ENCODE data around the gene NOL4L.
"Not testable (repeated sequence)": the region's sequence is repeated elsewhere in the genome, so short reads cannot be mapped to it uniquely, and the experiment has no call there.

Gene NOL4L

DNA sequence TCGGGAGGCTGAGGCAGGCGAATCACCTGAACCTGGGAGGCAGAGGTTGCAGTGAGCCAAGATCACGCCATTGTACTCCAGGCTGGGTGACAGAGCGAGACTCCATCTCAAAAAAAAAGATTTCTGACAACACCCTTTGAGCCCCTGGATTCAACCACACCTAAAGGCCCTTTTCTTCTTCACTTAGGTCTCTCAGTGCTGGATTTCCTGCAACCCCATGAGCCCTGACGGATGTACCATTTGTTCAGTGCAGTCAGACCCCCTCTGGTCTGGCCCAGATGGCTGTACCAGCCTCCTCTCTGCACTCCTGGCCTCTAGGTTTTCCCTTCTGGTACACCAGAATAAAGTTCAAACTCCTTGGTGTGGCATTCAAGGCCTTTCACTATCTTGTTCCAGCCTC lies 9.1 kb upstream of the NOL4L start:
- no peak for DNase-seq

DNA sequence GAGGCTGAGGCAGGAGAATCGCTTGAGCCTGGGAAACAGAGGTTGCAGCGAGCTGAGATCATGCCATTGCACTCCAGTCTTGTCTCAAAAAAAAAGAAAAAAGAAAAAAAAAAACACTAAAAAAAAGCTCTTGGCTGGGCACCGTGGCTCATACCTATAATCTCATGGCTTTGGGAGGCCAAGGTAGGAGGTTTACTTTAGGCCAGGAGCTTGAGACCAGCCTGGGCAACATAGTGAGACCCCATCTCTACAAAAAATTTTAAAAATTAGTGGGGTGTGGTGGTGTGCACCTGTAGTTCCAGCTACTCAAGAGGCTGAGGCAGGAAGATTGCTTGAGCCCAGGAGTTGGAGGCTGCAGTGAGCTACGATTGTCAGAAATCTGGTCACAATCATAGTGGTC lies 7.5 kb upstream of the NOL4L start:
- not testable (repeated sequence) for DNase-seq

DNA sequence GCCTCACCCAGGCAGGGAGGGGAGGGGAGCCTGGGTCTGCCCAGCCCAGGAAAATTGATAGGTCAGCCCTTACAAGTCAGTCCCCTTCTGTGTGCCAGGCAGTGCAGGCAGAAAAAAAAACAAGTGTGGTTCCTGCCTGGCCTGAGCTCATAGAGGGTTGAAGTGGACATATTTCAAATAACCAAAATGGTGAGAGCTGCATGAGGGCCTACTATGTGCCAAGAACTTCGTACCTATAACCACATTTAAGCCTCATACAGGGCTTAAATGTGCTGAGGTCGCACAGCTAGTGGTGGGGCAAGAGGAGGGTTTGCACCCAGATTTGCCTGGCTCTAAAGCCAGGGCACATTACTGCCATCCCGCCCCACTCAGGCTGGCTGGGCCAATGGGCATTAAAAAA lies 6.9 kb upstream of the NOL4L start:
- DNase-seq = no peak

GRCh38 chr20:32589769-32590168 lies 4.6 kb upstream of the NOL4L start:
- DNase-seq = no peak

GRCh38 chr20:32589256-32589655 lies 4.1 kb upstream of the NOL4L start:
- DNase-seq = no peak

DNA sequence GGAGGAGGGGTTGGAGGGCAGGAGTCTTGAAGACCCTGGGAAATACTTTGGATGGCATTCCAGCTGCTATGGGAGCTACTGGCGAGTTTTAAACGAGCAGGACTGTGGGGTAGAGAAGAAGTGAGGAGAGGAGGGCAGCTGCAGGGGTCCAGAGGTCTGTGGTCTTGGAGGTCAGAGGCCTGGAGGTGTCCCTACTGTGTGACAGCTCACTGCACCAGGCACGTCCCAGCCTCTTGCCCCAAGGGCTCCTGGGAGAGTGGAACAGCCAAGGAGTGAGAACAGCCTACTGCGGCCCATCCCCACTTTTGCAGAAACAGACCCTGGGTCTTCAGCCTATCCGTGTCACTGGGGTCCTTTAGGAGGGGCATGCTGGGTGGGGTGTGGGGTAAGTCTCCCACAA lies 2.9 kb upstream of the NOL4L start:
- no peak for DNase-seq

- no peak for DNase-seq
These were observed 1.2 kb upstream of the NOL4L start for GRCh38 chr20:32586291-32586690.

DNA sequence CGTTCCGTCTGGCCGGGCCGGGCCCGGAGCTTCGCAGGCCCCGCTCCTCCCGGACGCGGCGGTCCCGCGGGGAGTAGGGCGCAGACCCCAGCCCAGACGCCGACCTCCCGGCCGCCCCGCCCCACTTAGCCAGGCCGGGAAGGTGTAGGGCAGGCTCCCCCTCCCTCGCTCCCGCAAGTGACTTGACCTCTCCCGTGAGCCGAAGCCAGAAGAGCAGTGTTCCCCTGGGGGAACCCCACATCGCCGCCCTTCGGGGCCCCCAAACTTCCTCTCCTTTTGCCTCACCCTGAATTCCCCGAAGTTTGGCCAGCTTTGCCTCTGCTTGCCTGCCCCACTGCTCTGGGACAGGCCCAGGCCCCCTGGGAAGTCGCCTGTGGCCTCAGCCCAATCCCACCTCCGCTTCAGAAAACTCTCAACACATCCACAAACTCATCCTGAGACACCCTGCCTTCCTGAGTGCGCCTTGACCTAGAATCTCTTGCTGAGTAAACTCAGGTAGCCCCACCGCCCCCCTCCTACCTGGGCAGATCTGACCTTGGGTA lies 524 bp upstream of the NOL4L start:
- DNase-seq = no peak

DNA sequence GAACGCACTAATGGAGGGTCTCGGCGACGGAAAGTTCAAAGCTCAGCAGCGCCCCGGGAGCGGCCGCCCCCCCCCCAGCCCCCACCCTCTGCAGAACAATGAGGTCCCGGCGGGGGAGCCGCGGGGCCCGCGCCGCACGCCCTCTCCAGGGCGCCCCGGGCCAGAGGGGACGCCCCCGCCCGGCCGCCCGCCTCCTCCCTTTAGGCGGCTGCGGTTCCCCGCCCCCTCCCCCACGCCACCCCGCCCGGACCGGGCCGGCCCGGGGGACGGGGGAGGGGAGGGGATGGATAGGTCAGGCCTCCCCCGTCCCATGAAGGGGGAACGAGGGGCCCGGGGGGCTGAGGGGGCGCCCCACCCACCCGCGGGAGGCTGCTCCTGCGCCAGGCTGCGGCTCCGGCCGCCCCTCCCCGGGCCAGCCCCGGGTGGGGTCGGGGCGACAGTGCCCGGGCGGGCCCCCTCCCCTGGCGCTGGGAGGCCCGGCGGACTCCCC lies 1.5 kb downstream of the NOL4L start:
- DNase-seq = no peak

DNA sequence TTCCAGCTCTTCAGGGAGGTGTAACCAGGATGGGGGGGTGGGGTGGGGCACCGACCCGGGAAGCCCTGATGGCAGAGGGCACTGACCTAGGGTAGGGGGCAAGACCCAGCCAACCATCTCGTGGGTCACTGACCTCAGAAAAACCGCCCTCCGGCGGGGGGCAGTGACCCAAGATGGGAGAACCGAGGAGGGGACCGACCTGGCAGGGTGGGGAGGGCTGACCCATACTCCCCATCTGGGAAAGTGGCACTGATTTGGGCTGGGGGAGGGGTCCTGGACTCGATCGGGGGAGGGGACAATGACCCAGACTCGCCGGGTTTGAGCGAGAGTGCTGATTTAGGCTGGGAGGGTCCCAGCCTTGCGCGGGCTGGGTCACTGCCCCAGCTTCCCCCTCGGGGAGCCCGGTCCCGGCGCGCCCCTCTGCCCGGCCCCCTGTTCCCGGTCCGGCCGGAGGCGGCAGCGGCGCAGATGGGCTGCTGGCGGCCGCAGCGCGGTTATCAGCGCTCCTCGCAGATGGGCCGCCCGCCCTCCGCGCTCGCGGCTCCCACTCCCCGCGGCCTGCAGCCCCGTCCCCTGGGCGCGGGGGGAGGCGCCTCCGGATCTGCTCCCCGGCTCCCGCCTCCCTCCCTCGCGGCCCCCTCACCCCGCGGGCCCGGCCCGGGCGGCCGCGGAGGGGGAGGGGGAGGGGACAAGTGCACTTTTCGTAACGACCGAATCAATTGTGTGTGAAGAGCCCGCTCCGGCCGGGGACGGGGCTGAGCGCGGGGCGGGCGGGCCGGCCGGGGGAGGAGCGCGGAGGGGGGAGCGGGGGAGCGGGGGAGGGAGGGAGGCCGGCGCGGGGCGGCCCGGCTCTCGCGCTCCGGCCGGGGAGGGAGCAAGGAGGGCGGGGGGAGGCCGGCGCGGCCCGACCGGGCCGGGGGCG lies 2.2 kb downstream of the NOL4L start:
- DNase-seq = no peak

DNA sequence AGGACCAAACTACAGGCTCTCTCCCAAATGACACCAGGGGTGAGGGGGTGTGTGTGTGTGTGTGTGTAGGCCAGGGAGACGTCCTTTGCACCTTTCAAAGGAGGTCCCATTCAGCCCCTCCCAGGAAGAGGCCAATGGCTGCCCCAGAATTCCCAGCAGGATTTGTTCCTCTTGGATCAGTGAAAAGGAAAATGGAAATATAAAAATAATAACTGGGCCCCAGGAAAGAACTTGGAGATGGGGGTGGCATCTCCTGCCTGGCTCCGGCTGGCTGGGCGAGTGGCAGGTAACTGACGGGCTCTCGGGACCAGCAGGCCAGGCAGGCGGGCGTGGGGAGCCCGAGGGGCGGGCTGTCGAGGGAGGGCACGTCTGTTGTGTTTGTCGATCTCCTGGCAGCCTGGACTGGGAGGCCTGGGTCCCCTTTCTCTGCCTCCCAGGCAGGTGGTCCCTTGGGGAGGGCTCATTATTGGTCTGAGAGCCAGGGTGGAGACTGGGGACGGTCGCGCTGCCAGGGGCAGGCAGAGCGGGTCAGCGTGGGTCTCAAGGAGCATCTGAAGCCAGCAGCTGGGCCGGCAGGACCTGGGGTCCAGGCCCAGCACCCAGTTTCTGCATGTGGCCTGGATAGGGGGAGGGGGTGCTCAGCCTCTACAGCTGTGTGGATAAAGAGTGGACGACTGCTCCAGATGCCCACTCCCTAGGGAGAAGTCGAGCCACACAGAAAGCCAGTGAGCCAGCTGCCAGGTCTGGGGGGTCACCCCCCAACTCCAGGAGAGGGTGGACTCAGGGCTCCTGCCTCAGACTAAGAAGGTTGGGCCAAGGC lies 3.1 kb downstream of the NOL4L start:
- DNase-seq = no peak

- DNase-seq = no peak
These were observed 3.9 kb downstream of the NOL4L start for GRCh38 chr20:32580970-32581838.

- DNase-seq = no peak
These were observed 4.7 kb downstream of the NOL4L start for GRCh38 chr20:32580219-32580969.

DNA sequence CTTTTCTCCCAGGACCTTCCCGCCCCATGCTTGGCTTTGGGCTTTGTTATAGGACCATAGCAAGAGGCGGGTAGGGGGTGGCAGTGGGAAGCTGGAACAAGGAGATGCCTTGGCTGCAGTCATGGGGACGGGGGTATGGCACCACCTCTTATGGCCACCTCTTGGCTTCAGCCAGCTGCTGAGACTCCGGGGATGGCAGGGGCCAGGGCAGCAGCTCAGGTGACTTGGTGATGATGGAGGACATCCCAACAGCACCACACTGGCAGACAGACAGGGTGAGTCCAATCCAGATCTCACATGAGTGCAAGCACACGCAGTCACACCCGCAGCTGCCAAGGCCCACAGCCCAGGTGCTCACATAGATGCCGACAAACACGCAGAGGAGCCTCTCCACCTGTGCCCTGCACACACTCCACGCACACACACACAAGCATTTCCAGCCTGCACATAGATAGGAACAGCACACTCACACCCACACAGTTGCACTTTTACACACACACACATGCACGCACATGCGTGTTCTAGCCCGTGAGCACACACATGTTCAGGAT lies 6.2 kb downstream of the NOL4L start:
- no peak for DNase-seq

DNA sequence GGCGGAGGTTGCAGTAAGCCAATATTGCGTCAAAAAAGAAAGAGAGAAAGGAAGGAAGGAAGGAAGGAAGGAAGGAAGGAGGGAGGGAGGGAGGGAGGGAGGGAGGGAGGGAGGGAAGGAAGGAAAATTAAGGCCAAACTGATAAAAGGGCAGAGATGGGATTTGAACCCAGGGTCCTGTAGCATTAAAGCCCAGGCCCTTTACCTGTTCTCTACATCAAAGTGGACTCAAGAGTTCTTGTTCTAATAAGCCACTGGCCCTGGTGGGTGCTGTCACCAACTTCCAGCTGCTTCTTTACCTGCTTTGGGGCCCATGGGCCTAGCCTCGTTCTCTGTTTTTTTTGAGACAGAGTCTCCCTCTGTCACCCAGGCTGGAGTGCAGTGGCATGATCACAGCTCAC lies 7.1 kb downstream of the NOL4L start:
- not testable (repeated sequence) for DNase-seq

DNA sequence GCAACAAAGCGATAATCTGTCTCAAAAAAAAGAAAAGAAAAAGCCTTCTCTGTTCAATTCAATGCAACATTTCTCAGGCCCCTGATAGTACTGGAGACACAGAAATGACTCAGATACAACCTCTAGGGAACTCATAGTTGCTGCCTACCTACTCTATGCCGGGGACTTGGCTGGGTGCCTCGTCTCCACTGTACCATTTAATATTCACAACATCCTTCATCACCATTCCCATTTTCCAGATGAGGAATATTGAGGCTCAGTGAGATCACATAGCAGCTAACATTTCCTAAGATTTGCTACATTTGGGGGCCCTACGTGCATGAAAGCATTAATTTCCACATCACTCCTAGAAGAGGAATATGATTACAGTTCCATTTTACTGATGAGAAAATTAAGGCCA lies 7.5 kb downstream of the NOL4L start:
- DNase-seq = no peak

DNA sequence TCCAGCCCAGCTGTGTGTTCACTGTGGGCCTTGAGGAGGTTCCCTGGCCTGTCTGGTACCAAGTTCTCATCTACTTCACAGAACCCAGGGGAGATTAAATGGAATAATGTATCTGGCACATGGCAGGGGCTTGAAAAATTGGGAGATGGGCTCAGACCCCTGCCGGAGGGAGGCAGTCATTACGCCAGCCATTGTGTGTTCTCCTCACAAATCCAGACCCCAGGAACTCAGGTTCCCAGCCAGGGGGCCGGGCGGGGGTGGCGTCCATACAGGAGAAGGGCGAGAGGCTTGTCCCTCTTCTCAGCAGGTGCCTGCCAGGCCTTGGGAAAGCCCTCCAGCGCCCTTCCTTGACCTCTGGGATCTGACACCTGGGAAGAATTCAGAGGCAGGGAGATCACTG lies 8.1 kb downstream of the NOL4L start:
- no peak for DNase-seq

- no peak for DNase-seq
These were observed 8.6 kb downstream of the NOL4L start for GRCh38 chr20:32576560-32576959.

GRCh38 chr20:32575805-32576204 lies 9.3 kb downstream of the NOL4L start:
- no peak for DNase-seq

DNA sequence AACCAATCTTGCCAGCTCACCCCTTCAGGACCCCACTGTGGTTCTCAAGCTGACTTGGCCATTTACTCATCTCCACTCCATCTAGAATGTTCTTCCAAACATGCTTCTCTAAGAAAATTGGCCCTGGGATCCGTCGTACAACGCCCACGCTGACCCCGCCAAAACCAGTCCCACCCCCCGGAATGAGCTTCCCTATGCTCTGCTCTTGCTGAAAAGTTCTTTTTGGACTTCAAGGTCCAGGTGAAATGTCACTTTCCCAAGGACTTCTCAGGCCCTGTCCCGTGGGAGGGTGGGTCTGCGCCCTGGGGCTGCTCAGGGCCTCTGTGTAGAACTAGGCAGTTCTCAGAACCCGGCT lies 9.9 kb downstream of the NOL4L start:
- DNase-seq = no peak
